Measurements from ENCODE around the gene FYB1.
"Not testable (repeated sequence)": the region's sequence is repeated elsewhere in the genome, so short reads cannot be mapped to it uniquely, and the experiment has no call there.

The FYB1 gene

GRCh38 chr5:39240750-39241149 is 21.4 kb upstream of the FYB1 start:
- H3K4me3 ChIP-seq (ENCODE audit: low read length): no peak overlapping the region
- TF ChIP-seq, protein P1, sequence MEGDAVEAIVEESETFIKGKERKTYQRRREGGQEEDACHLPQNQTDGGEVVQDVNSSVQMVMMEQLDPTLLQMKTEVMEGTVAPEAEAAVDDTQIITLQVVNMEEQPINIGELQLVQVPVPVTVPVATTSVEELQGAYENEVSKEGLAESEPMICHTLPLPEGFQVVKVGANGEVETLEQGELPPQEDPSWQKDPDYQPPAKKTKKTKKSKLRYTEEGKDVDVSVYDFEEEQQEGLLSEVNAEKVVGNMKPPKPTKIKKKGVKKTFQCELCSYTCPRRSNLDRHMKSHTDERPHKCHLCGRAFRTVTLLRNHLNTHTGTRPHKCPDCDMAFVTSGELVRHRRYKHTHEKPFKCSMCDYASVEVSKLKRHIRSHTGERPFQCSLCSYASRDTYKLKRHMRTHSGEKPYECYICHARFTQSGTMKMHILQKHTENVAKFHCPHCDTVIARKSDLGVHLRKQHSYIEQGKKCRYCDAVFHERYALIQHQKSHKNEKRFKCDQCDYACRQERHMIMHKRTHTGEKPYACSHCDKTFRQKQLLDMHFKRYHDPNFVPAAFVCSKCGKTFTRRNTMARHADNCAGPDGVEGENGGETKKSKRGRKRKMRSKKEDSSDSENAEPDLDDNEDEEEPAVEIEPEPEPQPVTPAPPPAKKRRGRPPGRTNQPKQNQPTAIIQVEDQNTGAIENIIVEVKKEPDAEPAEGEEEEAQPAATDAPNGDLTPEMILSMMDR (conservative IDR thresholded peaks at IDR 0.05; ENCODE audit: low read depth, low read length): no peak
- DNase-seq (ENCODE audit: low read depth): no peak

DNA sequence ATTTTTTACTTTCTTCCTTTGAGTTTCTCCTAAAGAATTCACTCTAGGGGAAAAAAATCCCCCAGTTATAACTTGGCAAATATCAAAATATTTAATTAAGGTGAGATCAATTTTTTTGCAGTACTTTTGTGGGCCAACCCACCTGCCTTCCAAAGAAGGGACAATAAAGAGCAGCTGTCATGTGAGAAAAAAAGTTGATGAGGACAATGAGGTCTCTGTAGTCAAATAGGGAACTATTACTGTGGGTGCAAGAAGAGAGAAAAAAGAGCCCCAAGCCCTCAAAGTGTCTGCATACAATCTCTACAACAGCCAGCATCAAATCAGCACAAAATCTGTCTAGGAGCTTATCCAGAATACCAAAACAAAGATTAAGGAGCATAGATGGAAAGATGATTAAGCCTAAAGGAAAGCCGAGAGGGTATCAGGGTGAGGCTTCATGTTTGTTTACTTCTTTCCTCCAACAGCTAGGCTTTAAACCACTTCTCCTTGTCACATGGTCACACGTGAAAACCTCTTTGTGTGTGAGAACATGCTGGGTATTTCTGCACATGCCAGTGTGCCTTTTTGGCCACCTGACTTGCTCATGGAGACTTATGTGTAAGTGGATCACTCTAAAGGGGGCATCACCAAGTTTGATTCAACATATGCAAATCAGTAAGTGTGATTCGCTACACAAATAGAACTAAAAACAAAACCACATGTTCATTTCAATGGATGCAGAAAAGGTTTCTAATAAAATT is 19.2 kb upstream of the FYB1 start:
- TF ChIP-seq, protein P1 (conservative IDR thresholded peaks at IDR 0.05; ENCODE audit: low read depth, low read length): no peak
- no peak for DNase-seq (ENCODE audit: low read depth)
- H3K4me3 ChIP-seq (ENCODE audit: low read length): no peak overlapping the region

- TF ChIP-seq, protein P1 (conservative IDR thresholded peaks at IDR 0.05; ENCODE audit: low read depth, low read length): no peak
- no peak overlapping the region for H3K4me3 ChIP-seq (ENCODE audit: low read length)
- no peak for DNase-seq (ENCODE audit: low read depth)
Measured at GRCh38 chr5:39236718-39237117, 17.4 kb upstream of the FYB1 start.

DNA sequence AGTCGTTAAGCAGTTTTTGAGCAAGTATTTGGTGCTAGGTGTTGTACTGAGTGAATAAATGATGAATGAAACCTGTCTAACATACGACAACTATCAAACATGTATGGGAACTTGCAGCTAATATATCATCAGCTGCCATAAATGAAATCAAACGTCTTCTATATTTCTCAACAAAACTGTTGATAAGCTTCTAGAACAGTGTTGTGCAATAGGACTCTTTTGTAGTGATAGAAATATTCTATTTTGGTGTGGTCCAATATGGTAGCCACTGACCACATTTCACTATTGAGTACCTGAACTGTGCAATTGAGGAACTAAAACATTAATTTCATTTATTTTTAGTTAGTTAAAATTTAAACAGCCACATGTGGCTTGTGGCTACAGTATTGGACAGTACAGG is 16.3 kb upstream of the FYB1 start:
- TF ChIP-seq, protein P1 (conservative IDR thresholded peaks at IDR 0.05; ENCODE audit: low read depth, low read length): no peak
- H3K4me3 ChIP-seq (ENCODE audit: low read length): no peak overlapping the region
- no peak for DNase-seq (ENCODE audit: low read depth)

- DNase-seq (ENCODE audit: low read depth); H3K4me3 ChIP-seq (ENCODE audit: low read length): not testable (repeated sequence)
Measured at GRCh38 chr5:39234494-39234893, 15.1 kb upstream of the FYB1 start.

DNA sequence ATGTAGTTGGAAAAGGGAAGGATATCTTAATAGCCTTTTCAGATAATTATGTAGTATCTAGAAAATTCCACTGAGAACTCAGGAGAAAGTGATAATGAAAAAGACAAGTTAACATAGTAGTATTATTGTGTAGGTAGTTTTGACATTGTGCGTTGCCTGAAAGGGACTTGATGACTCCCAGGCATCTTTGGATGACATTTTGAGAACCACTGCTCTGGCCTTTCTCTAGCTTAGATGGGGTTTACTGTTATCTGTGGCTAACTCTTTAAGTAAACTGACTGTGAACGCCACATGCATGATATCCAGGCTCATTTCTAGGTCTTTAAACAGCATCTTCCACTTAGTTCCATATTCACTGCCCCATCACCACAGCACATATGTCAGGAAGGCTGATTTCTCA is 14.4 kb upstream of the FYB1 start:
- no peak overlapping the region for H3K4me3 ChIP-seq (ENCODE audit: low read length)
- TF ChIP-seq, protein P1 (conservative IDR thresholded peaks at IDR 0.05; ENCODE audit: low read depth, low read length): no peak
- no peak for DNase-seq (ENCODE audit: low read depth)

DNA sequence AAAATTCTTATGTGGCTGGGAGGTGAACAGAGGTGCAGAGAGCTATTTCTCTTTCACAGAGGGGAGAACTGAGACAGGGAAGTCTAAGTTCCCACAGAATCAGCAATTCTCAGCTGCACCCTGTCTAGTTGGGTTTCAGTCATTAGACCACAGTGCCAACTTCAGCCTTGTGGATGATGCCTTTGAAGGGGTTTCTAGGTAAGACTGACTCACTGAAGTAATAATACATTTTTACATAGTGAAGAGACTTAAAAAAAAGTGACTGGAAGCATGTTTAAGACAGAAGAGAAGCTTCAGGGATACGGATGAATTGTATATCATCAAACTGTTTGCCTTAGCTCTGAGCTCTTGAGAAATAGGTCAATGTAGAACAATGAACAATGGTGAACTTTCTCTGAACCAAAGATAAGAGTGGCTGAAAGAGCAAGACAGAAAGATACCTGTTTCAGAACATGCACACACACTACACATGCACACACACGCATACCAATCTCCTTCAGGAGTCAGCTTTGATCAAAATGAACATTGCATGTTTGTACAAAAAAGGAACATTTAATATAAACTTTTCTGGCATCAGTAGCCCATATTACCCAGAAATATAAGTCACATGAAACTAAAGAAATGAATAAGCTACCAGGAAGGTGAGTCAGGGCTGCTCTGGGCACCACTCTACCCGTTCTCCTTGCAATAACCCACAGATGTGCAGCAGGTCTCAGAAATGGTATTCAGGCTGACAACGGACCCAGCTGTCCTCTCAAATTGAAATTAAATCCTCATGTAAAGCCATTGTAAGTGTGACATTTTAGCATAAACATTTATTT is 12.6 kb upstream of the FYB1 start:
- TF ChIP-seq, protein P1 (conservative IDR thresholded peaks at IDR 0.05; ENCODE audit: low read depth, low read length): no peak
- no peak overlapping the region for H3K4me3 ChIP-seq (ENCODE audit: low read length)
- peak; percentile 86 for DNase-seq (ENCODE audit: low read depth)

All from retinal pigment epithelial cell (primary cell).